ENCODE results near the gene SNED1.
A peak's percentile ranks its signal among the peaks of the same experiment; 100 is the strongest.

SNED1 gene

GRCh38 chr2:241107031-241107783, 108.8 kb downstream of the SNED1 start:
- H3K4me3 ChIP-seq (ENCODE audit: low read depth, low read length): no peak overlapping the region
- peaks cover 4% of the 10 kb centered on the region; the same call in 1 of the 2 replicates for H3K4me1 ChIP-seq (ENCODE audit: control insufficient read depth, insufficient read depth, low read length)
- POLR2A ChIA-PET: no interaction called here
- TF ChIP-seq SETDB1 (IDR thresholded peaks at IDR 0.05; ENCODE audit: insufficient read length, low read length): no peak
- TF ChIP-seq, protein P1, sequence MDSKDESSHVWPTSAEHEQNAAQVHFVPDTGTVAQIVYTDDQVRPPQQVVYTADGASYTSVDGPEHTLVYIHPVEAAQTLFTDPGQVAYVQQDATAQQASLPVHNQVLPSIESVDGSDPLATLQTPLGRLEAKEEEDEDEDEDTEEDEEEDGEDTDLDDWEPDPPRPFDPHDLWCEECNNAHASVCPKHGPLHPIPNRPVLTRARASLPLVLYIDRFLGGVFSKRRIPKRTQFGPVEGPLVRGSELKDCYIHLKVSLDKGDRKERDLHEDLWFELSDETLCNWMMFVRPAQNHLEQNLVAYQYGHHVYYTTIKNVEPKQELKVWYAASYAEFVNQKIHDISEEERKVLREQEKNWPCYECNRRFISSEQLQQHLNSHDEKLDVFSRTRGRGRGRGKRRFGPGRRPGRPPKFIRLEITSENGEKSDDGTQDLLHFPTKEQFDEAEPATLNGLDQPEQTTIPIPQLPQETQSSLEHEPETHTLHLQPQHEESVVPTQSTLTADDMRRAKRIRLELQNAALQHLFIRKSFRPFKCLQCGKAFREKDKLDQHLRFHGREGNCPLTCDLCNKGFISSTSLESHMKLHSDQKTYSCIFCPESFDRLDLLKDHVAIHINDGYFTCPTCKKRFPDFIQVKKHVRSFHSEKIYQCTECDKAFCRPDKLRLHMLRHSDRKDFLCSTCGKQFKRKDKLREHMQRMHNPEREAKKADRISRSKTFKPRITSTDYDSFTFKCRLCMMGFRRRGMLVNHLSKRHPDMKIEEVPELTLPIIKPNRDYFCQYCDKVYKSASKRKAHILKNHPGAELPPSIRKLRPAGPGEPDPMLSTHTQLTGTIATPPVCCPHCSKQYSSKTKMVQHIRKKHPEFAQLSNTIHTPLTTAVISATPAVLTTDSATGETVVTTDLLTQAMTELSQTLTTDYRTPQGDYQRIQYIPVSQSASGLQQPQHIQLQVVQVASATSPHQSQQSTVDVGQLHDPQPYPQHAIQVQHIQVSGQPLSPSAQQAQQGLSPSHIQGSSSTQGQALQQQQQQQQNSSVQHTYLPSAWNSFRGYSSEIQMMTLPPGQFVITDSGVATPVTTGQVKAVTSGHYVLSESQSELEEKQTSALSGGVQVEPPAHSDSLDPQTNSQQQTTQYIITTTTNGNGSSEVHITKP (tag by site-specific recombination; IDR thresholded peaks at IDR 0.05): no peak
- no peak for TF ChIP-seq ZNF48 (tag by site-specific recombination; IDR thresholded peaks at IDR 0.05)
- TF ChIP-seq ZNF155 (tag by site-specific recombination; IDR thresholded peaks at IDR 0.05): no peak
- no peak for TF ChIP-seq HOXD13 (CRISPR knock-in tag; IDR thresholded peaks at IDR 0.05; ENCODE audit: borderline replicate concordance)
- no peak for TF ChIP-seq ZNF792 (tag by site-specific recombination; IDR thresholded peaks at IDR 0.05)
- TF ChIP-seq ZNF157 (tag by site-specific recombination; IDR thresholded peaks at IDR 0.05): no peak
- TF ChIP-seq ZNF544 (tag by site-specific recombination; IDR thresholded peaks at IDR 0.05): no peak
- no peak for TF ChIP-seq ZNF585B (tag by site-specific recombination; IDR thresholded peaks at IDR 0.05)
- no peak for TF ChIP-seq ZNF362 (tag by site-specific recombination; IDR thresholded peaks at IDR 0.05)
- TF ChIP-seq KLF8 (tag by site-specific recombination; IDR thresholded peaks at IDR 0.05): no peak
- no peak for TF ChIP-seq ZNF394 (tag by site-specific recombination; IDR thresholded peaks at IDR 0.05; ENCODE audit: borderline replicate concordance)
- TF ChIP-seq, protein P2, sequence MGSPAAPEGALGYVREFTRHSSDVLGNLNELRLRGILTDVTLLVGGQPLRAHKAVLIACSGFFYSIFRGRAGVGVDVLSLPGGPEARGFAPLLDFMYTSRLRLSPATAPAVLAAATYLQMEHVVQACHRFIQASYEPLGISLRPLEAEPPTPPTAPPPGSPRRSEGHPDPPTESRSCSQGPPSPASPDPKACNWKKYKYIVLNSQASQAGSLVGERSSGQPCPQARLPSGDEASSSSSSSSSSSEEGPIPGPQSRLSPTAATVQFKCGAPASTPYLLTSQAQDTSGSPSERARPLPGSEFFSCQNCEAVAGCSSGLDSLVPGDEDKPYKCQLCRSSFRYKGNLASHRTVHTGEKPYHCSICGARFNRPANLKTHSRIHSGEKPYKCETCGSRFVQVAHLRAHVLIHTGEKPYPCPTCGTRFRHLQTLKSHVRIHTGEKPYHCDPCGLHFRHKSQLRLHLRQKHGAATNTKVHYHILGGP (tag by site-specific recombination; IDR thresholded peaks at IDR 0.05): no peak
- no peak for TF ChIP-seq ZNF76 (tag by site-specific recombination; IDR thresholded peaks at IDR 0.05; ENCODE audit: borderline replicate concordance, low read depth)
- no peak for TF ChIP-seq ZNF510 (tag by site-specific recombination; IDR thresholded peaks at IDR 0.05; ENCODE audit: insufficient replicate concordance)
- no peak overlapping the region for H3K27ac ChIP-seq (ENCODE audit: extremely low read depth, low read depth, low read length)
- CTCF ChIA-PET: no interaction called here
- H3K9me3 ChIP-seq (ENCODE audit: control insufficient read depth, insufficient read depth, low read depth, low read length): no peaks in the 10 kb centered on the region
- H3K36me3 ChIP-seq (ENCODE audit: control insufficient read depth in 2 of 2, insufficient read depth in 1 of 2, low read length in 2 of 2): peaks cover 0 to 39% of the 10 kb centered on the region in 2 experiments; a peak in 1 of 3 replicates

GRCh38 chr2:241108271-241109209, 110.1 kb downstream of the SNED1 start:
- Histone ChIP-seq H3K9me3 (ENCODE audit: control insufficient read depth, insufficient read depth, low read depth, low read length) (no peaks in the 10 kb centered on the region), H3K27ac (ENCODE audit: extremely low read depth, low read depth, low read length) (no peak overlapping the region), H3K4me3 (ENCODE audit: low read depth, low read length) (no peak overlapping the region), H3K4me1 (ENCODE audit: control insufficient read depth, insufficient read depth, low read length) (no peaks in the 10 kb centered on the region), H3K36me3 (ENCODE audit: control insufficient read depth in 2 of 2, insufficient read depth in 1 of 2, low read length in 2 of 2) (peaks cover 4 to 50% of the 10 kb centered on the region in 2 experiments; a peak in 2 of 3 replicates)
- TF ChIP-seq, protein P3, sequence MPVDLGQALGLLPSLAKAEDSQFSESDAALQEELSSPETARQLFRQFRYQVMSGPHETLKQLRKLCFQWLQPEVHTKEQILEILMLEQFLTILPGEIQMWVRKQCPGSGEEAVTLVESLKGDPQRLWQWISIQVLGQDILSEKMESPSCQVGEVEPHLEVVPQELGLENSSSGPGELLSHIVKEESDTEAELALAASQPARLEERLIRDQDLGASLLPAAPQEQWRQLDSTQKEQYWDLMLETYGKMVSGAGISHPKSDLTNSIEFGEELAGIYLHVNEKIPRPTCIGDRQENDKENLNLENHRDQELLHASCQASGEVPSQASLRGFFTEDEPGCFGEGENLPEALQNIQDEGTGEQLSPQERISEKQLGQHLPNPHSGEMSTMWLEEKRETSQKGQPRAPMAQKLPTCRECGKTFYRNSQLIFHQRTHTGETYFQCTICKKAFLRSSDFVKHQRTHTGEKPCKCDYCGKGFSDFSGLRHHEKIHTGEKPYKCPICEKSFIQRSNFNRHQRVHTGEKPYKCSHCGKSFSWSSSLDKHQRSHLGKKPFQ (tag by site-specific recombination; IDR thresholded peaks at IDR 0.05): 0 out of 2 replicates have a peak, but pooled peaks have one; percentile 18
- no peak for TF ChIP-seq ZNF292 (tag by site-specific recombination; IDR thresholded peaks at IDR 0.05; ENCODE audit: borderline replicate concordance, low read depth)
- POLR2A ChIA-PET: no interaction called here
- CTCF ChIA-PET: no interaction called here
